HepG2 (cell line): Measurements from ENCODE around the gene CDH19. TPM values are rescaled to one million over a fixed set of nuclear protein-coding genes. Genes with fewer than 3 reads are reported as not detected.

Experiments
- ATAC-seq: fragments of 200-7000 bp; cut with Tn5 transposase; 3 replicates; pipeline ENCODE4 v1.9.1; 2020; ENCODE audit warnings: mild to moderate bottlenecking, moderate library complexity
- BruUV-seq: library from RNA; stranded (reverse); fragments of 400-500 nt; replicated peaks from 2 replicates; lab custom pipeline; 2021; lab: Mats Ljungman, UMichigan
- CTCF ChIA-PET: fragments of 300-600 bp; formaldehyde crosslinking; extraction: SDS; loops from one replicate; lab custom pipeline; 2021; ENCODE audit warnings: low total read pairs, inconsistent platforms, low intra/inter-chr PET ratio; lab: Yijun Ruan, JAX
- POLR2A ChIA-PET: fragments of 350-600 bp; sonication (Branson Sonifier 250); formaldehyde crosslinking; loops from one replicate; lab custom pipeline; 2020; ENCODE audit warnings: antibody characterized with exemption, inconsistent platforms; lab: Yijun Ruan, JAX
- DNase-seq: peaks from one replicate; pipeline ENCODE4 v3.0.0-alpha.2; 2015; ENCODE audit warnings: low spot score
- FAIRE-seq: peaks from 3 replicates; lab custom pipeline; 2011; peaks lifted over from hg19 to GRCh38; lab: Jason Lieb, UNC
- H2AFZ ChIP-seq: one replicate; pipeline ENCODE4 v1.6.1; 2011; ENCODE audit warnings: low read length, inconsistent platforms
- H3K27ac ChIP-seq: fragments of 300-600 bp; 3 replicates; pipeline ENCODE4 v1.8.0; 2011; ENCODE audit warnings: mixed run types, mild to moderate bottlenecking, mixed read lengths, low read length, inconsistent platforms; ENCODE audit not compliant: insufficient read depth; ENCODE audit errors: extremely low read length
- H3K27me3 ChIP-seq, 2 experiments: fragments of 200-600 bp in 1 of 2; 2 replicates in 1 of 2; 3 replicates in 1 of 2; pipeline versions ENCODE4 v1.6.0 to v1.8.0; 2011; ENCODE audit warnings: low read length in 2 of 2, mild to moderate bottlenecking in 2 of 2, moderate library complexity in 2 of 2, inconsistent platforms in 1 of 2; ENCODE audit not compliant: insufficient read depth in 2 of 2, control insufficient read depth in 1 of 2
- H3K36me3 ChIP-seq, 2 experiments: fragments of 200-600 bp in 1 of 2; replicated peaks in 1 of 2; 2 replicates in 1 of 2; 3 replicates in 1 of 2; pipeline versions ENCODE4 v1.5.1 to v1.8.0; 2011; ENCODE audit warnings: low read length in 2 of 2, inconsistent platforms in 1 of 2; ENCODE audit not compliant: insufficient read depth in 2 of 2, control insufficient read depth in 1 of 2
- H3K4me1 ChIP-seq: 2 replicates; pipeline ENCODE4 v1.5.1; 2012; ENCODE audit warnings: low read length, inconsistent platforms; ENCODE audit not compliant: insufficient read depth
- H3K4me2 ChIP-seq: 2 replicates; pipeline ENCODE4 v1.6.0; 2011; ENCODE audit warnings: low read depth, low read length, inconsistent platforms
- H3K4me3 ChIP-seq, 3 experiments: fragments of 200-600 bp in 1 of 3; sonication (generic), shearing (Covaris generic) in 1 of 3; replicated peaks in 1 of 3; 2 replicates each; pipeline ENCODE4 v1.5.1; 2011 to 2016; ENCODE audit warnings: low read length in 3 of 3, inconsistent platforms in 2 of 3, low read depth in 2 of 3, mild to moderate bottlenecking in 2 of 3, control low read depth in 1 of 3, mixed read lengths in 1 of 3; ENCODE audit not compliant: insufficient read depth in 1 of 3
- H3K79me2 ChIP-seq: one replicate; pipeline ENCODE4 v1.6.1; 2011; ENCODE audit warnings: low read length, inconsistent platforms; ENCODE audit not compliant: insufficient read depth
- H3K9ac ChIP-seq: 2 replicates; pipeline ENCODE4 v1.6.0; 2011; ENCODE audit warnings: mild to moderate bottlenecking, low read depth, low read length, inconsistent platforms; ENCODE audit not compliant: insufficient read depth
- H3K9me3 ChIP-seq: 2 replicates; pipeline ENCODE4 v1.5.1; 2012; ENCODE audit warnings: mild to moderate bottlenecking, low read length
- H4K20me1 ChIP-seq: 2 replicates; pipeline ENCODE4 v1.6.0; 2011; ENCODE audit warnings: inconsistent platforms, mild to moderate bottlenecking, low read length, moderate library complexity; ENCODE audit not compliant: insufficient read depth
- IRF2 ChIP-seq: IDR thresholded peaks from 2 replicates; pipeline ENCODE4 v1.6.1; 2018; ENCODE audit warnings: missing genetic modification reagents, missing compliant biosample characterization
- ISX ChIP-seq: sonication (generic); formaldehyde crosslinking; conservative IDR thresholded peaks from 2 replicates; pipeline ENCODE4 v1.5.0; 2020; ENCODE audit warnings: missing genetic modification reagents
- RAD21 ChIP-seq: fragments of 450-650 bp; formaldehyde crosslinking; IDR thresholded peaks from 2 replicates; pipeline ENCODE4 v1.5.0; 2020; ENCODE audit warnings: mild to moderate bottlenecking
- SAP130 ChIP-seq: IDR thresholded peaks from 2 replicates; pipeline ENCODE4 v1.6.1; 2016; ENCODE audit warnings: low read depth
- YEATS2 ChIP-seq: sonication (generic); formaldehyde crosslinking; IDR thresholded peaks from 2 replicates; pipeline ENCODE4 v1.4.0; 2020; ENCODE audit warnings: missing genetic modification reagents, borderline replicate concordance
- ZNF30 ChIP-seq: sonication (generic); formaldehyde crosslinking; IDR thresholded peaks from 2 replicates; pipeline ENCODE4 v1.5.0; 2020; ENCODE audit warnings: mild to moderate bottlenecking, missing genetic modification reagents
- ZNF816 ChIP-seq: sonication (generic); formaldehyde crosslinking; IDR thresholded peaks from 2 replicates; pipeline ENCODE4 v1.8.0; 2022; ENCODE audit warnings: missing genetic modification reagents, mild to moderate bottlenecking, borderline replicate concordance
- WGBS: methylation state at CpG from one replicate; pipeline ENCODE4 v1.1.6; 2017; ENCODE audit warnings: low lambda C conversion rate; 5-methylcytosine and 5-hydroxymethylcytosine counted together
- in situ Hi-C: cut with HindIII; loops from 2 replicates; pipeline ENCODE4 v1.10.0; 2017; ENCODE audit warnings: low pct_unique_long_range_greater_than_20kb; ENCODE audit not compliant: extremely low pct_ligation_motif_present
- intact Hi-C: fragments of 100-400 bp; cut with micrococcal nuclease; formaldehyde crosslinking; loops from one replicate; pipeline ENCODE4 v1.10.0; 2022; ENCODE audit not compliant: unreplicated experiment
- polyA plus RNA-seq, 8 experiments: library from polyadenylated mRNA; depleted of rRNA in 3 of 8; stranded (reverse) in 7 of 8; unstranded in 1 of 8; fragments of >200 nt; fragmentation: Illumina TruSeq in 4 of 8; extraction: Trizol in 4 of 8; gene quantifications; 2 replicates each; pipeline versions ENCODE4 v1.2.1 to v1.2.3, GENCODE V29; 2011 to 2016; ENCODE audit warnings: low read depth in 4 of 8, missing spikeins in 1 of 8, mixed read lengths in 1 of 8; ENCODE audit not compliant: insufficient read depth in 1 of 8
- total RNA-seq, 5 experiments: library from RNA; depleted of rRNA; stranded (reverse); fragments of >200 nt; fragmentation: Illumina TruSeq; extraction: Trizol; gene quantifications; 2 replicates each; pipeline ENCODE4 v1.2.3, GENCODE V29; 2016; ENCODE audit warnings: low read depth in 1 of 5
- TF ChIP-seq, protein P1 (sequence below): sonication (generic); formaldehyde crosslinking; IDR thresholded peaks from 2 replicates; pipeline ENCODE4 v1.5.0; 2020; ENCODE audit warnings: mild to moderate bottlenecking, low read depth, missing genetic modification reagents, borderline replicate concordance
- TF ChIP-seq, protein P2 (sequence below): sonication (generic); formaldehyde crosslinking; IDR thresholded peaks from 2 replicates; pipeline ENCODE4 v1.5.0; 2020; ENCODE audit warnings: mild to moderate bottlenecking, missing genetic modification reagents, borderline replicate concordance
- TF ChIP-seq, protein P3 (sequence below): sonication (generic); formaldehyde crosslinking; IDR thresholded peaks from 2 replicates; pipeline ENCODE4 v1.5.0; 2020; ENCODE audit warnings: mild to moderate bottlenecking, missing genetic modification reagents
- TF ChIP-seq, protein P4 (sequence below): sonication (generic); formaldehyde crosslinking; IDR thresholded peaks from 2 replicates; pipeline ENCODE4 v1.4.0; 2020; ENCODE audit warnings: missing genetic modification reagents, borderline replicate concordance

Gene CDH19
- total and polyA plus RNA-seq, 2 of the 13 experiments (the other 11 are each of a cell fraction or from before 2014, with no cell fraction given), result not detected

DNA sequence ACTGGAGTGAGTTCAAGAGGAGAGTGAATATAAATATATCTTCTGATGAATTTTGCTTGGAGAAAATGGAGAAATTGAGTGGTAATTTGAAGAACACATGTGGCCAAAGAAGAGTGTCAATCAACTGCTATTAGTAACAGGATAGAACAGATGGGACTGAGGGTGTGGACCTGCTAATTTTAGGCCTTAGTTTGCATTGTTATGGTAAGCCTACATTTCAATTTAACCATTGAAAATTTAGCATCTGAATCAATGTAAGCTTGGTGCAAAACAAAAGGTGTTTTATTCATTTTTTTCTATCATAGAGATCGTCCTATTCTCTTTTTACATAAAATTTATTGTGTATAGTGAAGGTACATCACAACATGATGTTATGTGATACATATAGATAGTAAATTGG, 42.1 kb upstream of the CDH19 start (continued):
- TF ChIP-seq, protein P1, sequence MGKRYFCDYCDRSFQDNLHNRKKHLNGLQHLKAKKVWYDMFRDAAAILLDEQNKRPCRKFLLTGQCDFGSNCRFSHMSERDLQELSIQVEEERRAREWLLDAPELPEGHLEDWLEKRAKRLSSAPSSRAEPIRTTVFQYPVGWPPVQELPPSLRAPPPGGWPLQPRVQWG (CRISPR knock-in tag), result no peak
- TF ChIP-seq ISX, result no peak
- TF ChIP-seq, protein P2, sequence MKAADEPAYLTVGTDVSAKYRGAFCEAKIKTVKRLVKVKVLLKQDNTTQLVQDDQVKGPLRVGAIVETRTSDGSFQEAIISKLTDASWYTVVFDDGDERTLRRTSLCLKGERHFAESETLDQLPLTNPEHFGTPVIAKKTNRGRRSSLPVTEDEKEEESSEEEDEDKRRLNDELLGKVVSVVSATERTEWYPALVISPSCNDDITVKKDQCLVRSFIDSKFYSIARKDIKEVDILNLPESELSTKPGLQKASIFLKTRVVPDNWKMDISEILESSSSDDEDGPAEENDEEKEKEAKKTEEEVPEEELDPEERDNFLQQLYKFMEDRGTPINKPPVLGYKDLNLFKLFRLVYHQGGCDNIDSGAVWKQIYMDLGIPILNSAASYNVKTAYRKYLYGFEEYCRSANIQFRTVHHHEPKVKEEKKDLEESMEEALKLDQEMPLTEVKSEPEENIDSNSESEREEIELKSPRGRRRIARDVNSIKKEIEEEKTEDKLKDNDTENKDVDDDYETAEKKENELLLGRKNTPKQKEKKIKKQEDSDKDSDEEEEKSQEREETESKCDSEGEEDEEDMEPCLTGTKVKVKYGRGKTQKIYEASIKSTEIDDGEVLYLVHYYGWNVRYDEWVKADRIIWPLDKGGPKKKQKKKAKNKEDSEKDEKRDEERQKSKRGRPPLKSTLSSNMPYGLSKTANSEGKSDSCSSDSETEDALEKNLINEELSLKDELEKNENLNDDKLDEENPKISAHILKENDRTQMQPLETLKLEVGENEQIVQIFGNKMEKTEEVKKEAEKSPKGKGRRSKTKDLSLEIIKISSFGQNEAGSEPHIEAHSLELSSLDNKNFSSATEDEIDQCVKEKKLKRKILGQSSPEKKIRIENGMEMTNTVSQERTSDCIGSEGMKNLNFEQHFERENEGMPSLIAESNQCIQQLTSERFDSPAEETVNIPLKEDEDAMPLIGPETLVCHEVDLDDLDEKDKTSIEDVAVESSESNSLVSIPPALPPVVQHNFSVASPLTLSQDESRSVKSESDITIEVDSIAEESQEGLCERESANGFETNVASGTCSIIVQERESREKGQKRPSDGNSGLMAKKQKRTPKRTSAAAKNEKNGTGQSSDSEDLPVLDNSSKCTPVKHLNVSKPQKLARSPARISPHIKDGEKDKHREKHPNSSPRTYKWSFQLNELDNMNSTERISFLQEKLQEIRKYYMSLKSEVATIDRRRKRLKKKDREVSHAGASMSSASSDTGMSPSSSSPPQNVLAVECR (CRISPR knock-in tag), result no peak
- no peak for TF ChIP-seq IRF2 (CRISPR knock-in tag)
- TF ChIP-seq ZNF816 (CRISPR knock-in tag), result no peak

DNA sequence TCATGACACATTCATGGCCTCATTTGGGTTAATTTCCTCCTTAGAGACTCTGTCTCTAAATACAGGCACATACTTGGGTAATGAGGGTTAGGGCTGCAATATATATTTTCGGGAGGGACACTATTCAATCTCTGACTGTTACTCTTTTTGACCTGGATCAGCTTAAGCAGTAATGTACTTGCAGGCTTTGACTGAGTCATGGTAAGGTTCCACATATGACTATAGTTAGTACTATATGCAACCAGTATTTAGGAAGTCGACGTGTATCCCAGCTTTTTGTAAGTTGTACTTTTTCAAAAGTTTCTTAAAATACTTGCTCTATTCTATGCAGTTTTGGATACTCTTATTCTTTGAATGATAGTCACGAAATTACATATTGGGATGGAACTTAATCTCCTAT, 37.2 kb upstream of the CDH19 start:
- Histone ChIP-seq H3K27me3 (no peaks in the 10 kb centered on the region), H3K4me3 (no peak overlapping the region), H3K4me1 (no peaks in the 10 kb centered on the region), H4K20me1 (no peaks in the 10 kb centered on the region), H2AFZ (no peak overlapping the region), H3K9ac (no peak overlapping the region), H3K4me2 (no peak overlapping the region), H3K79me2 (no peaks in the 10 kb centered on the region), H3K36me3 (no peaks in the 10 kb centered on the region), H3K27ac (no peak overlapping the region), H3K9me3 (no peaks in the 10 kb centered on the region)
- DNase-seq (no peak), FAIRE-seq (no peak), ATAC-seq (no peak)
- ChIA-PET POLR2A (no interaction called here), CTCF (no interaction called here)
- intact Hi-C loops, result no loop called here
- 28% methylated on average over 4 of the region's 4 CpGs for WGBS
- in situ Hi-C loops, result no loop called here
- BruUV-seq, result no TSS peak
- TF ChIP-seq, protein P1 (CRISPR knock-in tag), result no peak
- TF ChIP-seq SAP130 (CRISPR knock-in tag) (no peak), RAD21 (CRISPR knock-in tag) (no peak), YEATS2 (no peak), ZNF30 (CRISPR knock-in tag) (no peak)
- TF ChIP-seq, protein P3, sequence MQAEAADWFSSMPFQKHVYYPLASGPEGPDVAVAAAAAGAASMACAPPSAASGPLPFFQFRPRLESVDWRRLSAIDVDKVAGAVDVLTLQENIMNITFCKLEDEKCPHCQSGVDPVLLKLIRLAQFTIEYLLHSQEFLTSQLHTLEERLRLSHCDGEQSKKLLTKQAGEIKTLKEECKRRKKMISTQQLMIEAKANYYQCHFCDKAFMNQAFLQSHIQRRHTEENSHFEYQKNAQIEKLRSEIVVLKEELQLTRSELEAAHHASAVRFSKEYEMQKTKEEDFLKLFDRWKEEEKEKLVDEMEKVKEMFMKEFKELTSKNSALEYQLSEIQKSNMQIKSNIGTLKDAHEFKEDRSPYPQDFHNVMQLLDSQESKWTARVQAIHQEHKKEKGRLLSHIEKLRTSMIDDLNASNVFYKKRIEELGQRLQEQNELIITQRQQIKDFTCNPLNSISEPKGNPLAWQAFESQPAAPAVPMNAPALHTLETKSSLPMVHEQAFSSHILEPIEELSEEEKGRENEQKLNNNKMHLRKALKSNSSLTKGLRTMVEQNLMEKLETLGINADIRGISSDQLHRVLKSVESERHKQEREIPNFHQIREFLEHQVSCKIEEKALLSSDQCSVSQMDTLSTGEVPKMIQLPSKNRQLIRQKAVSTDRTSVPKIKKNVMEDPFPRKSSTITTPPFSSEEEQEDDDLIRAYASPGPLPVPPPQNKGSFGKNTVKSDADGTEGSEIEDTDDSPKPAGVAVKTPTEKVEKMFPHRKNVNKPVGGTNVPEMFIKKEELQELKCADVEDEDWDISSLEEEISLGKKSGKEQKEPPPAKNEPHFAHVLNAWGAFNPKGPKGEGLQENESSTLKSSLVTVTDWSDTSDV, result no peak
- TF ChIP-seq, protein P4, sequence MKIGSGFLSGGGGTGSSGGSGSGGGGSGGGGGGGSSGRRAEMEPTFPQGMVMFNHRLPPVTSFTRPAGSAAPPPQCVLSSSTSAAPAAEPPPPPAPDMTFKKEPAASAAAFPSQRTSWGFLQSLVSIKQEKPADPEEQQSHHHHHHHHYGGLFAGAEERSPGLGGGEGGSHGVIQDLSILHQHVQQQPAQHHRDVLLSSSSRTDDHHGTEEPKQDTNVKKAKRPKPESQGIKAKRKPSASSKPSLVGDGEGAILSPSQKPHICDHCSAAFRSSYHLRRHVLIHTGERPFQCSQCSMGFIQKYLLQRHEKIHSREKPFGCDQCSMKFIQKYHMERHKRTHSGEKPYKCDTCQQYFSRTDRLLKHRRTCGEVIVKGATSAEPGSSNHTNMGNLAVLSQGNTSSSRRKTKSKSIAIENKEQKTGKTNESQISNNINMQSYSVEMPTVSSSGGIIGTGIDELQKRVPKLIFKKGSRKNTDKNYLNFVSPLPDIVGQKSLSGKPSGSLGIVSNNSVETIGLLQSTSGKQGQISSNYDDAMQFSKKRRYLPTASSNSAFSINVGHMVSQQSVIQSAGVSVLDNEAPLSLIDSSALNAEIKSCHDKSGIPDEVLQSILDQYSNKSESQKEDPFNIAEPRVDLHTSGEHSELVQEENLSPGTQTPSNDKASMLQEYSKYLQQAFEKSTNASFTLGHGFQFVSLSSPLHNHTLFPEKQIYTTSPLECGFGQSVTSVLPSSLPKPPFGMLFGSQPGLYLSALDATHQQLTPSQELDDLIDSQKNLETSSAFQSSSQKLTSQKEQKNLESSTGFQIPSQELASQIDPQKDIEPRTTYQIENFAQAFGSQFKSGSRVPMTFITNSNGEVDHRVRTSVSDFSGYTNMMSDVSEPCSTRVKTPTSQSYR (CRISPR knock-in tag), result no peak
